GM20431 (cell line): Measurements from ENCODE around the gene ZNF622.

Experiments used
- in situ Hi-C: fragments of 300-500 bp; cut with MseI, MboI; formaldehyde crosslinking; loops from one replicate; pipeline ENCODE4 v1.15.0; 2020; ENCODE audit warnings: low sequenced_read_pairs; ENCODE audit not compliant: unreplicated experiment

Gene ZNF622, protein sequence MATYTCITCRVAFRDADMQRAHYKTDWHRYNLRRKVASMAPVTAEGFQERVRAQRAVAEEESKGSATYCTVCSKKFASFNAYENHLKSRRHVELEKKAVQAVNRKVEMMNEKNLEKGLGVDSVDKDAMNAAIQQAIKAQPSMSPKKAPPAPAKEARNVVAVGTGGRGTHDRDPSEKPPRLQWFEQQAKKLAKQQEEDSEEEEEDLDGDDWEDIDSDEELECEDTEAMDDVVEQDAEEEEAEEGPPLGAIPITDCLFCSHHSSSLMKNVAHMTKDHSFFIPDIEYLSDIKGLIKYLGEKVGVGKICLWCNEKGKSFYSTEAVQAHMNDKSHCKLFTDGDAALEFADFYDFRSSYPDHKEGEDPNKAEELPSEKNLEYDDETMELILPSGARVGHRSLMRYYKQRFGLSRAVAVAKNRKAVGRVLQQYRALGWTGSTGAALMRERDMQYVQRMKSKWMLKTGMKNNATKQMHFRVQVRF

DNA sequence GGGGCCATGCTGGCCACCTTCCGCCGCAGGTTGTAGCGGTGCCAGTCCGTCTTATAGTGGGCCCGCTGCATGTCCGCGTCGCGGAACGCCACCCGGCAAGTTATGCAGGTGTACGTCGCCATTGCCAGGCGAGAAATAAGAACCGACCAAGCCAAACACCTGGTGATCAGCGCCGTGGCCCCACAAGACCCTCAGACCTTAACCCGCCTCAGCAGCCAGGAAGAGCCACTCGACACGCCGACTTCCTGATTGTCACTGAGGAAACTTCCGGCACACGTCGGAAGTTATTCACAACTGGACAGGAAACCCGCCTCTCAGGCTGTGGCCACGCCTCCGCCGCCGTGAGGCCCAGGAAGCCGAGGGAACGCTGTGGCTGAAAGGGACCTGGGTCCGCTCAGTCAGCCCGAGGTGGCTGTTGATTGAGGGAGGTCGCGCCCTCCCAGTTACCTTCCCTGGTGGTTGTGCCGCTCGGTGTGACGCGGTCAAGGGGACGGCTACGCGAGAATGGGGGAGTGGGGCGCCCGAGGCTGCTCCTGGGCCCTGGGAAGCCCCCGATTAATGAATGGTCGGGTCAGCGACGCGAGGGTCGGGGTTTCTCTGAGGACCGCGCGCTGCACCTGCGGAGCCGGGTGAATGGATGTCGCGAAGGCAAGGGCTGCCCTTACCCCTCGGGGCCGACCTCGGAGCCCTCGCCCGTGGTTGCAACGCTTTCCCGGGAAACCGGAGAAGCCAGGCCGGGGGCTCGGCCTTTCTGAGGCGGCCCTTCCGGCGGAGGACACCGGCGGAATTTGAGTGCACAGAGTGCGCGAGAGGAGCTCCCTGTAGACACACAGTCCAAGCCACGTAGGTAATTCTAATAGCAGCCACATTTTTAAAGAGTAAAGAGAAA, at the start of gene ZNF622:
TSS of gene ZNF622 (minus strand) at position 257 of the 889 bp plus-strand sequence. CDS start at position 122, 135 bp downstream.
- in situ Hi-C loops: no loop called here

DNA sequence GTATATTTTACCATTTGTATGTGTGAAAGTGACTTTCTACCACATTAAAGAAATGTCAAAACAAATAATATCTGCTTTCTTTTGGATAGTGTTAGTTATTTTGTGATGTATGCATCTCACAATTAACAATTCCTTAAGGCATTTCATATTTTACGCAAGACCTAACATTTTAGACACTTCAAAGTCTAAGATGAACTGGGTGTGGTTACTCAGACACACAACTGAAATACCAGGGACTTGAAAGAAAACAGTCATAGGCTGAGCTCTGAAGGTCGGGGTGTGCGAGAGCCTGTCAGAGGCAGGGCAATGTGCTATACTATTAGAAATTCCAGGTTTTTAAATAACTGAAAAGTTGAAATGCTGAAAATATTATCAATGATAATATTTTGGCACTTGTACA, 44.5 kb upstream of the ZNF622 start:
- in situ Hi-C loops: no loop called here

DNA sequence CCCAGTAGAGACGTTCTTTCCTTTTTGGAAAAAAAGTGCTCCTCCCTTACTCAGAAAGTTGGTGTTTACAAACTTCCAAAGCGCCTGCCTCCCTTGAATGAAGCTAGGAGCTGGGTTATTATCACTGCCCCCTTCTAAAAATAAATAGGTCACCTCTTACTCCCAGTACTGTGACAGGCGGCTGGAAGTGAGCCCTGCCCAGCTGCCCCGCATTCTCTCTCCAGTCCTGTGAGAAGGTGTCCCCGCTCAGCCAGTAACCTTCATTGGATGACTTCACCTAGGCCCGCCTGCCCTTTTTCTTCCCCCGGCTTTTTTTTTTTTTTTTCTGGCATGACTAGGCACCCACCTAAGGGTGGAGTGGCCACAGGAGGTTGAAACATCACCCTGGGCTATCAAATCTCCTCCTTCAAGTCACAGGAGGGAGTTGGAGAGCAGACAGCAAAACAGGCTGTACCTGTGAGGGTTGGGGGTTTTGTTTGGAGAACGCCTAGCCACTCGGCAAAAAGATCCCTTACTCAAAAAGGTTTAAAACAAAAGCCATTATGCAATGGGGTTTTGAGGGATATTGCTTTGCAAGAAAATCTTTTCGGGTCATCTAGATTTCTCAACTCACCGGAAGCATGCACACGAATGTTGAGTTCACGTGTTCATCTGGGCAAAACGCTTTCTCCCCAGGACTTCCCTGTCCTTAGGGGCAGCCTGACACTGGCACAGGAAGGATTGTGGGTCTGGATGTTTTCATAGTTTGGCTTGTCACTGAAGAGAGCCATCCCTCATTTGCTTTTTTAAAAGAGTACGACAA, 43.3 kb upstream of the ZNF622 start:
- in situ Hi-C loops: no loop called here

DNA sequence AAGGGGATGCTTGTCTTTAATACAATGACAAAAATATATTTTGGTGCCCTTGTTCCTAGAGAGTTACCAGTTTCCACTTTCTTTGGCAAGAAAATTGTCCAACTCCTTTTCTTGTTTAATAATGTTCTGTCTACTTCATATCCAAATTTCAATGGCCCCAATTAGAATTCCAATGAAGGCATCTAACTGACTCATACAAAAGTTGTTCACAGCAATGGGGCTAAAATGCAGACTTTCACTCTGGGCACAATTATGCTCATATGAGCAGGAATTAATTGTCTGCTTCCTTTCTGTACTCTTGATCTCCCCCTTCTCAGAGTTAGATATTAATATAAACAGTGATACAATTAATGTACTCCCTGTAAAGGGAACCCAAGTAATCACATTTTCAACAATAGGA, 42.1 kb upstream of the ZNF622 start:
- in situ Hi-C loops: no loop called here

DNA sequence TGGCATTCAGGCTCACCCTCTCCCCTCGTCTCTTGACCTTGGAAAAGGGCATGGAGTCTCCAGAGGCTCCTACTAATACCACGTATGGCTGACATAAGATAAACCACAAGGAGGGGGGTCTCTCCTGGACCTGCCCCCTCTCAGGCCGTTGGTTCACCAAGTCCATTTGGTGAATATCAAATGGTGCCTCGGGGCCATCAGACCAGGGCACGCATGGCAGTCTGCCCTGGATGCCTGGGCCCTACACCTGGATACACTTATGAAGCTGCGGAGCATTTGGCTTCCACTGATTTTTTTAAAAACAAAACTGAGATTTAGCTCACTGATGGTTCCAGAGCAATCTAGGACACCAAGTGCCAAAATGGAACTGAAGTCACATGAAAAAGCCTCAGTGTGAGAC, 40.3 kb upstream of the ZNF622 start:
- in situ Hi-C loops: no loop called here

DNA sequence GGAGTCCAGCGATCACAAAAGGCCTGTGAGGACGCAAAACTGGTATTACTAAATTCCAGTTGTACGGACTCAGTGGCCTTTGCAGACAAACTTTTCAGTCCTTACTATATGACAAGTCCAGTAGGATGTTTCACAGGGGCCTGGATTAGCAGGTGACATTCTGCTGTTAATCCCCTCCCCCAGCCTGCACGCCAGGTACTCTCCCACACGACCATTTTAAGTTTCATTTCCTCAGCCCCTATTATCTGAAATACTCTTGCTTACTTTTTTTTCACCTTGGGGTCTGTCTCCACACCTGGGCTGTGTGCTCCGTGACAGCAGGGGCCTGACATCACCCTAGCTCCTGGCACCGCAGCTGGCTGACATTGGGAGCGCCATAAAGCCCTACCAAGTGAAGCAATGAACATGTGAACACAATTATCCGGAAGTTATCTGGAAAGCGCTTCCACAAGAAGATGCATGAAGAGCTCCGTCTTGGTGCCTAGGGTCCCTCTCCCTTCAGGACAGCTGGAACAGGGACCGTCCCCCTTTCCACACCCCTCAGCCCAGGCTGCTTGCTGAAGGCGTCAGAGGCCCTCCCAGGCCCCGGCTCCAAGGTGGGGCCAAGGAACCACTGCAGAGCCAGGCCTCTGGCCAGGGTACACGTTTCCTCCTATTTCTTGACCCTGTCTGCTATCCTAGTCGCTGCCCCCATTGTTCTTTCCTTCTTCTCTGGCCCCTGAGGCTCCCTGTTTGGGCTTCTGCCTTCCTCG, 39.7 kb upstream of the ZNF622 start:
- in situ Hi-C loops: no loop called here

DNA sequence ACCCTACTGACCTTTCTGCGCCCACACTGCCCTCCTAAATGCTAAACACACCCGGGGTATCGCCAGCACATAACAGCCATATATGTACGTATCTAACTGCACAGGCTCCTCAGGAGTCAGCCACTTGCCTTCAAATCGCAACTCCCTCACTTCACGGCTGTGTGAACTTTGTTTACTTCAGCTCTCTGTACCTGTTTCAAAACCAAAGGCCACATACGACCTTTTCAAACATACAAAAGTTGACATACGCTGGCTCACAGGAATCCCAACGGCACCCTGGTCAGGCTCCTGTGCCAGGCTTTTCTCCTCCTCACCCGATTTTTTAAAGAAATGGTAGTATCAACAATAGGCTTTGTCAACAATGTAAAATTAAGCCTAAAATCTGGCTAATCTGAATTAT, 39.0 kb upstream of the ZNF622 start:
- in situ Hi-C loops: no loop called here

DNA sequence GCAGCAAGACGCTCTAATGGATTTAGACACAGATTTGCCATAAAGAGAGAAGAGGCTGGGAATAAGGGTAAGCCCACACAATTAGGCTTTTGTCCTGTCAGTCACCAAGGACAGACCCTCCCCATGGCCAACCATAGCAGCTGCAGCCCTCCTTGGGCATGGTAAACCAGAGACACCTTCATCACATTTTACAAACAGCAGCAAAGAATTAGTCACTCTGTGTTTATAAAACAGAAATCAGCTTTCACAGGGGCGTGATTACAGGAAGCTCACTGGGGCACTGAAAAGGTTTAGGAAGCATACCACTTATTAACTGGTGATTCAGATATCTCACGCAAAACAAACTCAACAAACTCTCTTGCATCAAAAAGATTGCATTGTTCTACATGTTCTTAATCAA, 37.3 kb upstream of the ZNF622 start:
- in situ Hi-C loops: no loop called here

DNA sequence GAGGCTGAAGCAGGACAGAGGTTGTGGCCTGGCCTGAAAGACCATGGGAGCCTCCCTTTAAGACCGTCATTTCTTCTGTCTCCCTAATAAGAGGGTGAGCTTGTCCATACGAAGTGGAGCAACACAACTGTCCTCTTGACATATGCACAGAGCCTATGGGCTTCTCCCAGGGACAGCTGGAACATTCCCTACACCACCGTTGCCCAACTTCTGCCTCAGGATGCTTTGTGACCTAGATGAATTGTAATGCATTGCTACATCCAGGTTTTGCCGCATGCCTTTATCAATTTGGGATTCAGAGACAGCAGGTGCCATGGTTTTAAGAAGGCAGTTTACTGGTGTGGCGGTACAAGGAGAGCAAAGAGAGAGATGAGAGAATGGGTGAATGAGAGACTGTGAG, 34.4 kb upstream of the ZNF622 start:
- in situ Hi-C loops: no loop called here

DNA sequence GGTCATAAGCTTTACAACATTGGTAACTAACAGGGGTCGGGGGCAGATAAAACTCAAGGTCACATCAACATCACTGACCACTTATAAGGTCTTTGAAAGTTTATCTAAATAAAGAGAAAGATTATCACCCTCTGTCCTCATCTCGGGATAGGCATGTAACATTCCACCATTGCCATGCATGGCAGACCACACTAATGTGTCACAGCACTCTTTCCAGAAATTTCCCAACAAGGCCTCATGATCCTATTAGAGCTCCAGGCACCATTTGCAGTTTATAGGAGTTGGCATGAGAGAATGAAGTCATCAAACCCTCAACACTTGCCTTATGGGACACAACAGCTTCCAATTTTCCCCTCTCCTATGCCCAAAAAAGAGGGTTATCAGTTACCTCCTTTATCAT, 31.9 kb upstream of the ZNF622 start:
- in situ Hi-C loops: no loop called here

DNA sequence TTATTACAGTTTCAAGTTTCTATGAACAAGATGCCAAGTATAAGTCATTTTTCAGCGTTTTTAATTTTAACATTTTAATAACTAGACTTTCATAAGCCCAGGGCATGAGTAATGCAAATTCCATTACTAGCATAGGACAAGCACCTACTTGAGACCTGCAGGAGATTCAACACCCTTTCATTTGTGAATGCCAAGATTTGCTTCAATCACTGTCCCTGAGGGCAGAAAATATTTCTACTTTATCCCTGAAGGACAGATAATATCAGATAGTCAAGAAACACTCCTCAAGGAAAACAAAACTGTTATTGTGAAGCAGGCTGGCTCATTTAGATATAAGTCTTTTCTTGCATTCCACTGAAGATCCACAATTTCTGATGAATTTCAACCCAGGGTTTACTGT, 27.7 kb upstream of the ZNF622 start:
- in situ Hi-C loops: no loop called here

DNA sequence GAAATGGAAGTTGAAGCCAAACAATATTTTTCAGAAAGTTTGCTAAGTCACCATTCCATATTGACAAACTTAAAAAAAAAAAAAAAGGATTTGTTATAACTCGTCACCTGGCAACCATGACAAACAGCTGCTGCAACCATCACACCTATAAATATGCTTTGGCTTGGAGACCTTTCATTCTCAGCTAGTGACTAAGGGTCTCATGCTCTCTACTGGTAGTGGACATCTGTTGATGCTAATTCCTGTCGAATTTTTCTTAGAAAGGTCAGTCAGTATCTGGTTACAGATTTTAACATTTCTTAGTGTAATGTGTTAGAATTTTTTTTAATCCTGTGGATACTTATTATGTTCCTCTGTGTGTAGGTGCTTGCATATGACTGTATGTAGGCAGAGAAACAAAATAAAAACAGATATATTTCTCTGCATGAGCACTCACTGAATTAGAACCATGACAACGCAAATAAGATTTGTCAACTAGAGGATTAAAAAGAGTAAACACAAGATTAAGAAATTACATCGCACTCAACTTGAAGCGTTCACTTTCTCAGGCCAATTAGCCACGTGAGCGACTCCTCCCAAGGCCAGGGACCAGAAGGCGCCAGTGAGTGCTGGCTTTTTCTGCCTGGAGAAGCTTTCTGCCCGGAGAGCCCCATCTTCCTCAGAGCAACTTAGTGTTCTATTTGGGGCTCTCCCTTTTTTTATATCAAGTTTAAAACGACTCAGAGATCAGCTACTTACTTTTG, 27.0 kb upstream of the ZNF622 start:
- in situ Hi-C loops: no loop called here

DNA sequence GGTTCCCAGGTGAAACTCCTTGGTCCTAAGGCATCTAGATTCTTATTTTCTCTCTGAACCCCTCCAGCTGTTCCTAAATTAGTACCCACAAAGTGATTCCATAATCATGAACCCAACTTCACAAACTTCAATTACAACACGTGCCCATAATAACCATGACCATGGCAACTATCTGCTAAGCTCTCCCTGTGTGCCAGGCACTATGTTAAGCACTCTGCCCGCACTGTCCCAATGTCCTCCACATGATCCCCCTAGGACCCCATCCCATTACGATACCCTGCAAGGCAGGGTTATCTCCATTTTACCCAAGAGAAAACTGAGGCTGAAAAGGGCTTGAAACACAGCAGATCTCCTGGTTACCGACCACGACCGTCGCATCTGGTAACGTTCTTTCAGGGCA, 25.3 kb upstream of the ZNF622 start:
- in situ Hi-C loops: no loop called here

DNA sequence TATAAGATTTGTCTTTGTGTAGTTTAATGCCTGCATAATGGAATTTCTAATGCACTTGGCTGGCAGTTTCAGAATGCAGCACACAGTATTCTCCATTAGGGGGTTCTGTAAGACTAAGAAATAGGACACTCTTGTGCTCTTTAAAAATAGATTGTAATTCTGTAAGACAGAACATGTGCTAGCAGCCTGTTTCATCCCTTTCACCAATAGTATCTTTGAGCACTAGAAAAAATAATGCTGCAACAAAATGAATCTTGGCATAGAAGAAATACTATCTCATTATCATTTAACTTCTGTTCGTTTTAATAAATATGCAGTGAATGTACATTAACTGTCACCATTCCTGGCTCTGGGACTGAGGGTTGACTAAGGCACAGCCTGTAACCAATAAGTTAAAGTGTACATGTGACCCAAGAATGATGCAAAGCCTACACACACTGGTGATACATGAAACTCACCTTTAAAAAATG, 23.8 kb upstream of the ZNF622 start:
- in situ Hi-C loops: no loop called here

DNA sequence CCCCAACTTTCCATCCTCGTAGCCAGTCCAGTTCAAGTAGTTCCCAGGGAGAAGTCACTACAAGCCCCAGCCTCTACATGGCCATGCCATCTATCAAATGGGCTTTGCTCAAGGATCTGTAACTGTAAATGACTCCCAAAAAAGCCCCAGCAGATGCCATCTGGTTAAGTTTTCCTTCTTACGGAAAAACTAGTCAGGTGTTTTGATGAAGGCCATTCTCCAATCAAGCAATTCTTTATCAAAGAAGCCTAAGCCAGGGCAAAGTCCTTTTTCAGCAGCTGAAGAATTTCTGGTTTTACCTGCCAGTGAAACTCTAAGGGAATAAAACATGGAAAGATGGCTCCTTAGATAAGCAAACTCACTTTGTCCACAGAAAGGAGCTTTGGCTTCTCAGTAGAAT, 21.9 kb upstream of the ZNF622 start:
- in situ Hi-C loops: no loop called here

DNA sequence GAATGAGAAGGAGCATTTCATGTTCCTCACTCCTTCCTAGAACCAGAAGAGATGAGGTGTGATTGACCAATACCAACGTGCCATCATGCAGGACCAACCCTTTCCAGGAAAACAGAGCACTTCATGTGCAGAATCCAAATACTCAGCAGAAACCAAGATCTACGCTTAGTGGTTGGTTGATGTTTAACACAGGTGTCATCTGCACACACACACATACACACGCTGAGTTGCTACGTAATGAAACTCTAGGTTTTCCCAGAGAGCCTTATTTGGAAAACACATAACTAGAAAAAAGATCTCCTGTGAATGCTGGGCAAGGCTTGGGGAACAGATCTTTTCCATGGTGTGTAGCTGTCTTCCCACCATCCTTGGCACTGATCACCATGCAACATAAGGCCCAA, 21.1 kb upstream of the ZNF622 start:
- in situ Hi-C loops: no loop called here

DNA sequence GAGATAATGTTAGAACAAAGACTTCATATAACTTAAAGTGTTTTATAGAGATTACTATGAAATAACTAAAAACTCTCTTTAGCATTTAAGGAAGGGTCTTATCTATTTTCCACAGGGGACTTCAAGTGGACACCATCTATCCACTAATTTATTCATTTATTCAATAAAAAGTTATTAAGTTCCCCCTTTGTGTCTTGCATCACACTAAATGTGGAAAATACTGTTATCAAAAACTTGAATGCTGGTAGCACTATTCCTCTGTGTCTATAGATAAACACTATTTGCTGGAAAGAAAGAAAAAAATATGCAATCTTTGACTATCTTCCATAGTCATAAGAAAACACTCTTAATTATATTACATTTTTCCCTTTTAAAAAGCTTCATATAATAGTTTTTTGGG, 20.1 kb upstream of the ZNF622 start:
- in situ Hi-C loops: no loop called here

DNA sequence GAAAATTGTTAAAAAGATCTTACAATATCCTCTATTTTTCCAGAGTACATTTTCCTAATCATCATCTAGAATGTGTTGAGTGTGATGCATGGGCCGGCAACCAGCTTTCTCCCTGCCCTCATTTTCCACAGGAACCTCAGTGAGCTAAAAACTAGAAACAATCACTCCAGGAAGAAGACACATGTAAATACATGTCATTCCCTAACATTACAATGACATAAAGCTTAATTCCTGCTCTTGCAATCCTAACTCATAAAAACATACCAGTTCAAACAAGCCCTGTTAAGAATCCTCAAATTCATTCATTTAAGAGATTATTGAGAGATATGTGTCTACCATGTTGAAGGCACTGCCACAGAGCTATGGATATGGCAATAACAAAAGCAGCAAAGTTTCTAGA, 18.5 kb upstream of the ZNF622 start:
- in situ Hi-C loops: no loop called here

DNA sequence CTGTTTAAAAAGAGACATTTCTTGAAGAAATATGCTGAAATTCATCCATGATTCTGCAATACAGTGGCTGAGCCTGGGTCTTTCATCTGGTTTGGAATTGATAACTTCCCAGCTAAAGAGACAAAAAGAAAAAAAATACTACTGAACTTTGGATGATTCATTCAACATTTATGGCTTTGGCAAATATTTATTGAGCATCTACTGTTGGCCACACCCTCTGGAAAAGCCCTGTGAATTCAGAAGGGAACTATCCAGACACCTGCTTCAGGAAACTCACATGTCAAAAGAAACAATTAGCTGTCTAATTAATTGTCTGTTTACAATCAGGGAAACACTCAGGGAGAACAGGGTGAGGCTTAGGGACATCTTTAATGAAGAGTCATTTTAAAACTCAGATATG, 17.8 kb upstream of the ZNF622 start:
- in situ Hi-C loops: no loop called here
